Tibial nerve (tissue), 4 donors: ENCODE results near the gene HNRNPR.

Source experiments
- EP300 ChIP-seq, 2 donors: sonication (generic); formaldehyde crosslinking; IDR thresholded peaks; one replicate each; pipeline ENCODE4 v1.6.1; 2017; ENCODE audit warnings: antibody characterized with exemption in 2 of 2, mild to moderate bottlenecking in 1 of 2
- POLR2A ChIP-seq, 2 donors: fragments of 450-650 bp; IDR thresholded peaks; one replicate each; pipeline ENCODE4 v1.6.1; 2017; ENCODE audit warnings: antibody characterized with exemption in 2 of 2, mild to moderate bottlenecking in 2 of 2, moderate library complexity in 2 of 2
- TF ChIP-seq, protein P1 (sequence below), 5 experiments: fragments of 200-600 bp in 3 of 5; fragments of 450-650 bp in 2 of 5; sonication (generic) in 3 of 5; IDR thresholded peaks; one replicate each; pipeline ENCODE4 v1.5.1; 2016 to 2019; ENCODE audit warnings: antibody characterized with exemption in 5 of 5, mild to moderate bottlenecking in 3 of 5, moderate library complexity in 2 of 5

DNA sequence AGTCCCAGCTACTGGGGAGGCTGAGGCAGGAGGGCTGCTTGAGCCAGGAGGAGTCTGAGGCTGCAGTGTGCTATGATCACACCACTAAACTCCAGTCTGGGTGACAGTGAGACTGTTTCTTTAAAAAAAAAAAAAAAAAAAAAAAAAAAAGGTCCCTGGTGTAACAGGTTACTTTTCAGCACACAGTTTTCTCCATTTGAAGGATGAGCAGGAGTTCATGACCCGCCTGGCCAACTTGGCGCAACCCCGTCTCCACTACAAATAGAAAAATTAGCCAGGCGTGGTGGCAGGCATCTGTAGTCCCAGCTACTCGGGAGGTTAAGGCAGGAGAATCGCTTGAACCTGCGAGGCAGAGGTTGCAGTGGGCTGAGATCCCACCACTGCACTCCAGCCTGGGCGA, 12.4 kb downstream of the HNRNPR start:
- TF ChIP-seq, protein P1, sequence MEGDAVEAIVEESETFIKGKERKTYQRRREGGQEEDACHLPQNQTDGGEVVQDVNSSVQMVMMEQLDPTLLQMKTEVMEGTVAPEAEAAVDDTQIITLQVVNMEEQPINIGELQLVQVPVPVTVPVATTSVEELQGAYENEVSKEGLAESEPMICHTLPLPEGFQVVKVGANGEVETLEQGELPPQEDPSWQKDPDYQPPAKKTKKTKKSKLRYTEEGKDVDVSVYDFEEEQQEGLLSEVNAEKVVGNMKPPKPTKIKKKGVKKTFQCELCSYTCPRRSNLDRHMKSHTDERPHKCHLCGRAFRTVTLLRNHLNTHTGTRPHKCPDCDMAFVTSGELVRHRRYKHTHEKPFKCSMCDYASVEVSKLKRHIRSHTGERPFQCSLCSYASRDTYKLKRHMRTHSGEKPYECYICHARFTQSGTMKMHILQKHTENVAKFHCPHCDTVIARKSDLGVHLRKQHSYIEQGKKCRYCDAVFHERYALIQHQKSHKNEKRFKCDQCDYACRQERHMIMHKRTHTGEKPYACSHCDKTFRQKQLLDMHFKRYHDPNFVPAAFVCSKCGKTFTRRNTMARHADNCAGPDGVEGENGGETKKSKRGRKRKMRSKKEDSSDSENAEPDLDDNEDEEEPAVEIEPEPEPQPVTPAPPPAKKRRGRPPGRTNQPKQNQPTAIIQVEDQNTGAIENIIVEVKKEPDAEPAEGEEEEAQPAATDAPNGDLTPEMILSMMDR (IDR thresholded peaks at IDR 0.05), result no peak
- TF ChIP-seq EP300 (IDR thresholded peaks at IDR 0.05) (no peak), POLR2A (IDR thresholded peaks at IDR 0.05) (no peak)
